D721Med (cell line): ENCODE measurements around the gene IFI6.

Source experiments
- DNase-seq: peaks from one replicate; pipeline ENCODE4 v3.0.0; 2011; ENCODE audit warnings: low spot score; ENCODE audit not compliant: insufficient read length
- FAIRE-seq: peaks from 2 replicates; lab custom pipeline; 2011; peaks lifted over from hg19 to GRCh38; lab: Jason Lieb, UNC
- CTCF ChIP-seq: IDR thresholded peaks from 2 replicates; pipeline ENCODE4 v1.5.1; 2012; ENCODE audit warnings: mild to moderate bottlenecking, control low read depth; ENCODE audit not compliant: insufficient read depth; ENCODE audit errors: missing control alignments

Gene IFI6

GRCh38 chr1:27638805-27639204 lies 33.2 kb downstream of the IFI6 start:
- DNase-seq (no peak), FAIRE-seq (no peak)
- TF ChIP-seq CTCF: no peak

- FAIRE-seq (no peak), DNase-seq (no peak)
- no peak for TF ChIP-seq CTCF
Observed at GRCh38 chr1:27638047-27638734, 33.8 kb downstream of the IFI6 start.

GRCh38 chr1:27635396-27636142 lies 36.4 kb downstream of the IFI6 start:
- no peak for FAIRE-seq
- TF ChIP-seq CTCF: no peak
- DNase-seq: no peak

GRCh38 chr1:27634985-27635367 lies 37.0 kb downstream of the IFI6 start, which contains the start of gene FGR:
FGR (minus strand) TSS chr1:27635185; CDS start chr1:27623916, 11,269 bp downstream.
- TF ChIP-seq CTCF: no peak
- DNase-seq: no peak
- FAIRE-seq: no peak

GRCh38 chr1:27634177-27634984 lies 37.6 kb downstream of the IFI6 start:
- no peak for DNase-seq
- TF ChIP-seq CTCF: no peak
- no peak for FAIRE-seq

- no peak for DNase-seq
- FAIRE-seq: no peak
- TF ChIP-seq CTCF: no peak
Observed at GRCh38 chr1:27633640-27634176, 38.3 kb downstream of the IFI6 start.
